Keratinocyte (primary cell): ENCODE results near the gene RRAS2. TPM values are rescaled to one million over a fixed set of nuclear protein-coding genes. Genes with fewer than 3 reads are reported as not detected.

Source experiments
- DNase-seq: peaks from one replicate; pipeline ENCODE4 v3.0.0-alpha.2; 2011; ENCODE audit warnings: low read depth, missing footprints, low spot score
- FAIRE-seq: peaks from 2 replicates; lab custom pipeline; 2011; peaks lifted over from hg19 to GRCh38; lab: Jason Lieb, UNC
- H2AFZ ChIP-seq: 2 replicates; pipeline ENCODE4 v1.6.0; 2012; ENCODE audit warnings: low read length, control low read depth, inconsistent platforms; ENCODE audit not compliant: control insufficient read depth
- H3K27ac ChIP-seq: 2 replicates; pipeline ENCODE4 v1.5.1; 2011; ENCODE audit warnings: low read length; ENCODE audit not compliant: control insufficient read depth, insufficient read depth
- H3K27me3 ChIP-seq: 3 replicates; pipeline ENCODE4 v1.6.0; 2011; ENCODE audit warnings: low read length; ENCODE audit not compliant: control insufficient read depth, insufficient read depth; ENCODE audit errors: extremely low read depth
- H3K36me3 ChIP-seq, 2 experiments: 2 replicates in 1 of 2; 3 replicates in 1 of 2; pipeline ENCODE4 v1.5.1; 2011; ENCODE audit warnings: low read length in 2 of 2, mild to moderate bottlenecking in 1 of 2; ENCODE audit not compliant: control insufficient read depth in 2 of 2, insufficient read depth in 2 of 2; ENCODE audit errors: extremely low read depth in 1 of 2
- H3K4me1 ChIP-seq: 3 replicates; pipeline ENCODE4 v1.5.1; 2011; ENCODE audit warnings: low read length; ENCODE audit not compliant: control insufficient read depth, insufficient read depth; ENCODE audit errors: extremely low read depth
- H3K4me2 ChIP-seq: 3 replicates; pipeline ENCODE4 v1.6.0; 2011; ENCODE audit warnings: low read depth, low read length; ENCODE audit not compliant: control insufficient read depth, insufficient read depth; ENCODE audit errors: extremely low read depth
- H3K4me3 ChIP-seq, 3 experiments: fragments of 200-600 bp in 1 of 3; sonication (generic) in 1 of 3; 2 replicates in 2 of 3; 3 replicates in 1 of 3; pipeline ENCODE4 v1.5.1; 2011 to 2016; ENCODE audit warnings: low read length in 3 of 3, mild to moderate bottlenecking in 3 of 3, control low read depth in 2 of 3, inconsistent platforms in 1 of 3, low read depth in 1 of 3, mixed read lengths in 1 of 3, mixed run types in 1 of 3, moderate library complexity in 1 of 3; ENCODE audit not compliant: control insufficient read depth in 2 of 3, insufficient read depth in 2 of 3; ENCODE audit errors: extremely low read depth in 1 of 3
- H3K79me2 ChIP-seq: 2 replicates; pipeline ENCODE4 v1.6.0; 2012; ENCODE audit warnings: low read length; ENCODE audit not compliant: control insufficient read depth, insufficient read depth
- H3K9ac ChIP-seq: 3 replicates; pipeline ENCODE4 v1.6.0; 2011; ENCODE audit warnings: low read length; ENCODE audit not compliant: control insufficient read depth, insufficient read depth; ENCODE audit errors: extremely low read depth
- H3K9me1 ChIP-seq: 3 replicates; pipeline ENCODE4 v1.6.0; 2011; ENCODE audit warnings: low read length; ENCODE audit not compliant: control insufficient read depth, insufficient read depth; ENCODE audit errors: extremely low read depth
- H3K9me3 ChIP-seq: 2 replicates; pipeline ENCODE4 v1.5.1; 2012; ENCODE audit warnings: low read depth, low read length; ENCODE audit not compliant: control insufficient read depth
- H4K20me1 ChIP-seq: 3 replicates; pipeline ENCODE4 v1.6.0; 2011; ENCODE audit warnings: low read length; ENCODE audit not compliant: control insufficient read depth, insufficient read depth; ENCODE audit errors: extremely low read depth
- CTCF ChIP-seq, 3 experiments: IDR thresholded peaks in 1 of 3; conservative IDR thresholded peaks in 1 of 3; optimal IDR thresholded peaks in 1 of 3; 2 replicates in 2 of 3; 3 replicates in 1 of 3; pipeline versions ENCODE3 to v1.5.1; 2011; ENCODE audit warnings: low read length in 3 of 3, mild to moderate bottlenecking in 3 of 3, moderate library complexity in 2 of 3, control low read depth in 1 of 3, inconsistent platforms in 1 of 3; ENCODE audit not compliant: insufficient read depth in 2 of 3; ENCODE audit errors: extremely low read depth in 1 of 3
- EZH2 ChIP-seq: IDR thresholded peaks from one replicate; pipeline ENCODE4 v1.6.1; 2012; ENCODE audit warnings: inconsistent platforms, mild to moderate bottlenecking, low read length, moderate library complexity
- dilution Hi-C: fragments of 300-500 bp; cut with MboI; formaldehyde crosslinking; loops from one replicate; pipeline ENCODE4 v1.7.0; 2020; ENCODE audit warnings: low sequenced_read_pairs; ENCODE audit not compliant: extremely low pct_ligation_motif_present
- polyA plus RNA-seq, 5 experiments: library from polyadenylated mRNA; depleted of rRNA in 3 of 5; stranded (reverse) in 3 of 5; stranded (forward) in 1 of 5; unstranded in 1 of 5; fragments of >200 nt; gene quantifications; 1 replicate in 1 of 5; 2 replicates in 3 of 5; 3 replicates in 1 of 5; pipeline versions ENCODE4 v1.2.1 to v1.2.3, GENCODE V29; 2011 to 2012; ENCODE audit warnings: missing spikeins in 2 of 5, low read depth in 1 of 5, low replicate concordance in 1 of 5

The RRAS2 gene
- polyA plus RNA-seq, 1 donor (not counting 4 experiments of a cell fraction or from before 2014, with no cell fraction given) = 99.3 TPM

GRCh38 chr11:14249121-14249963 lies 109.6 kb downstream of the RRAS2 start:
- no peak overlapping the region for H3K9ac ChIP-seq
- no peak overlapping the region for H2AFZ ChIP-seq
- no peaks in the 10 kb centered on the region for H3K9me3 ChIP-seq
- no peaks in the 10 kb centered on the region for H3K79me2 ChIP-seq
- H3K4me3 ChIP-seq = no peak overlapping the region
- FAIRE-seq (peak; percentile 86), DNase-seq (peak; percentile 9)
- no peaks in the 10 kb centered on the region for H4K20me1 ChIP-seq
- H3K4me1 ChIP-seq = peaks cover 7% of the 10 kb centered on the region
- no peak overlapping the region for H3K4me2 ChIP-seq
- H3K27me3 ChIP-seq = peaks cover 31% of the 10 kb centered on the region
- no peak overlapping the region for H3K27ac ChIP-seq
- H3K36me3 ChIP-seq = no peaks in the 10 kb centered on the region
- dilution Hi-C loops = loop anchor here (25.0 kb wide), 2 partner anchors 287 to 487 kb away; partner anchors contain the start of gene SPON1
- H3K9me1 ChIP-seq = no peaks in the 10 kb centered on the region
- TF ChIP-seq EZH2 (no peak), CTCF (optimal IDR thresholded peaks at IDR 0.05 in 1 of 3, IDR thresholded peaks at IDR 0.05 in 1 of 3, conservative IDR thresholded peaks at IDR 0.05 in 1 of 3; ENCODE audit: extremely low read depth in 1 of 3, insufficient read depth in 2 of 3, low read length in 3 of 3) (peak; percentile 72 to 85 (median 74))

DNA sequence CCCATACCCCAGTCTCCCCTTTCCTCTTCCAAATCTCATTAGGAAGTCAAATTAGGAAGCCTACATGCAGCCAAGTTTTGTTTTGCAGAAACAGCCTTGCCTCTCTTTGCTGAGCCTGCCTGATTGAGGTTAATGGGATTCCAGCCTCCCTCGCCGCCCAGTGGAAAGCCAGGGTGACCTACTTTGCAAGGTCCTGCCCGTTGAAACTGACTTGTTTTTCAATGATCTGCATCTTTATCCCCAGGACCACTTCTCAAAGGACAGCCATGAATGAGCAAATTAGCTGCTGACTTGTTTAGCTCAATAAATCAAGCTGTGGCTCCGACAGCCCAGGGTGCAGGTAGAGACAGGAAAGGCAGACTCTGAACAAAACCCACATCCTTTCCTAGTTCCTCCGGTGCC lies 110.4 kb downstream of the RRAS2 start:
- H3K9ac ChIP-seq = no peak overlapping the region
- no peak overlapping the region for H2AFZ ChIP-seq
- H3K9me1 ChIP-seq = no peaks in the 10 kb centered on the region
- no peak for DNase-seq
- TF ChIP-seq EZH2 (no peak), CTCF (optimal IDR thresholded peaks at IDR 0.05 in 1 of 3, IDR thresholded peaks at IDR 0.05 in 1 of 3, conservative IDR thresholded peaks at IDR 0.05 in 1 of 3; ENCODE audit: extremely low read depth in 1 of 3, insufficient read depth in 2 of 3, low read length in 3 of 3) (peak in 2 of 3 experiments; percentile 16 to 27)
- H3K79me2 ChIP-seq = no peaks in the 10 kb centered on the region
- dilution Hi-C loops = loop anchor here (25.0 kb wide), 2 partner anchors 286 to 486 kb away; partner anchors contain the start of gene SPON1
- no peaks in the 10 kb centered on the region for H3K9me3 ChIP-seq
- H3K4me2 ChIP-seq = no peak overlapping the region
- H4K20me1 ChIP-seq = no peaks in the 10 kb centered on the region
- no peaks in the 10 kb centered on the region for H3K36me3 ChIP-seq
- no peak overlapping the region for H3K27ac ChIP-seq
- H3K4me3 ChIP-seq = no peak overlapping the region
- H3K4me1 ChIP-seq = peaks cover 7% of the 10 kb centered on the region
- FAIRE-seq = no peak
- peaks cover 26% of the 10 kb centered on the region for H3K27me3 ChIP-seq
